OCI-LY7 (cell line): Measurements from ENCODE around the gene TIMMDC1.

ENCODE experiments used
- CTCF ChIP-seq: fragments of 200-600 bp; sonication (generic); conservative IDR thresholded peaks from 2 replicates; pipeline ENCODE4 v1.5.1; 2014; ENCODE audit warnings: mild to moderate bottlenecking, antibody characterized with exemption, low read length, moderate library complexity, mixed read lengths
- EZH2phosphoT487 ChIP-seq: fragments of 200-600 bp; sonication (generic); IDR thresholded peaks from 2 replicates; pipeline ENCODE4 v1.6.1; 2018; ENCODE audit warnings: low read depth, borderline replicate concordance, mild to moderate bottlenecking, mixed run types, antibody characterized with exemption, low read length, moderate library complexity, mixed read lengths

- TF ChIP-seq CTCF = no peak
- TF ChIP-seq EZH2phosphoT487 = no peak
Measured at GRCh38 chr3:119527714-119528113, 29.4 kb downstream of the TIMMDC1 start.
